LoVo (cell line): Measurements from ENCODE around the gene MARCHF11.

Experiments used
- DNase-seq: peaks from one replicate; pipeline ENCODE4 v3.0.0-alpha.2; 2016; ENCODE audit warnings: low spot score

The MARCHF11 gene

GRCh38 chr5:16051246-16051755 is 128.3 kb downstream of the MARCHF11 start:
- DNase-seq: no peak

GRCh38 chr5:16050414-16050813 is 129.2 kb downstream of the MARCHF11 start:
- no peak for DNase-seq

DNA sequence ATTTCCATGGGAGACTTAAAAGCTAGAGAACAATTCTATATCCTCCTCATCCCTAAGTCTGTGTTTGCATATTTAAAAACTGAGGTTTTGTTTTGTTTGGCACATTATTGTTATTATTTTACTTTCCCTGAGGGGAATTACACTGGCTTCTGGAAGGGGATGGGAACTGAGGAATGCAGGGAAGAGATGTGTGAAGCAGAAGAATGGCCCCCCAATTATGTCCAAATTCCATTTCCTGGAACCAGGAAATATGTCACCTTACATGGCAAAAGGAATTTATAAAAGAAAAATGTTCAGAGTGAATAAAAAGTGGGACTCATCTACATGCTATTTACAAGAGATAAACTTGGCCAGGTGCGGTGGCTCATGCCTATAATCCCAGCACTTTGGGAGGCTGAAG is 129.8 kb downstream of the MARCHF11 start:
- DNase-seq: no peak

- DNase-seq: no peak
Observed at GRCh38 chr5:16048132-16048531, 131.5 kb downstream of the MARCHF11 start.

DNA sequence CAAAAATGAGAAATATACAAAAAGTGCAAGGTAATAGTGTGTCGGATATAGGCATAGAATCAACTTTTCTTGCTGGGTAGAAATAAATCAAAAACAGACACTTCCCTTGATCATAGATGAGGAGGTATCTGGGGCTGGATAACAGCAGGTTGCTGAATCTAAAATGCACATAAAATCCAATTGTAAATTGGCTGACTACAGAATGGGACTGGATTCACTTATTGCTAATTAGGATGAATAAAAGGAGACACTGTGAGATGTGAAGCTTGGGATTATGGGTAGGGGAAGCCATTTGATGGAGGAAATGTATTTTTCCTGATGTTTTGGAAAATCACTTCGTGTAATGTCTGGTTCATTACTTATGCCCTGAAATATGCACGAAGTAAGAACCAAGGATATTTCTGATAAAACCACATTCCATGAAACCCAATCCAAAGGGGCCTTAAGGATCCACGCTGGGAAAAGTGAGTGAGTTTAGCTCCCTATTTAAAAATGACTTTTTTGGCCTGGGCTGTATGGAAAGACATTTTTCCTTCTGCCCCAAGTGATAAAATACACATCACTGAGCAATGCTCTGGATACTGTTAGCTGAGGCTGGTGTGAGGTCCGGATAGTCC is 136.1 kb downstream of the MARCHF11 start:
- DNase-seq: no peak

DNA sequence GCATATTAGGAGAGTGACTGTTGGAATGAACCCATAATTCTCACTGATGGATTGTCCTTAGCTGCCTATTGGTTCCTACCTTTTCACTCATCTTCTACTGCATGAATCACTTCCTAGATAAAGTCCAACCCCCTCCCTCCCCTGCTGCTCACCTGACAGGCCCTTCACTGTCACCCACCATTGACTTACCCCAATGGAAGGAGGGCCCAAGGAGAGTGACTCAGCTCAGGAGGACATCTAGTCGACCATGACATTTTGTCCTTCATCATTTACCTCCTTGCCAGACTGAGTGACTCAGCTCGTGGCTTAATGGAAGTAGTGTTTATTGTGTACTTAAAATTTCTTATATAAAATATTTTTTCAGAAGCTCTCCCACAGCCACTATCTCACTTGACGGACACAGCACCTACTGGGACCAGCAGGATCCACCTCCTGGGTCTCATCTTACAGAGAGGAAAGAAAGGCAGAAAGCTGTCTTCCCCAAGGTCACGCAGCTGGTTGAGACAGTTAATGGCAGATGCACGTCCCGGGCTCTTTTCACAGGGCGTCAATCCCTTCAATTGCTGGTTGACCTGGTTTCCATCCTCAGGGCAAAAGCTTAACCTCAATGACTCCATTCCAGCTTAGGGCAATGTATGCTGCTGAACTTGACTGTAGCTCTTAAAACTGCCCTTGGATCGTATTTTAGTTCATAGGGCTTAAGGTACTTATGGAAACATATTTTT is 142.3 kb downstream of the MARCHF11 start:
- DNase-seq: no peak

- no peak for DNase-seq
Observed at GRCh38 chr5:16034319-16035001, 145.1 kb downstream of the MARCHF11 start.

DNA sequence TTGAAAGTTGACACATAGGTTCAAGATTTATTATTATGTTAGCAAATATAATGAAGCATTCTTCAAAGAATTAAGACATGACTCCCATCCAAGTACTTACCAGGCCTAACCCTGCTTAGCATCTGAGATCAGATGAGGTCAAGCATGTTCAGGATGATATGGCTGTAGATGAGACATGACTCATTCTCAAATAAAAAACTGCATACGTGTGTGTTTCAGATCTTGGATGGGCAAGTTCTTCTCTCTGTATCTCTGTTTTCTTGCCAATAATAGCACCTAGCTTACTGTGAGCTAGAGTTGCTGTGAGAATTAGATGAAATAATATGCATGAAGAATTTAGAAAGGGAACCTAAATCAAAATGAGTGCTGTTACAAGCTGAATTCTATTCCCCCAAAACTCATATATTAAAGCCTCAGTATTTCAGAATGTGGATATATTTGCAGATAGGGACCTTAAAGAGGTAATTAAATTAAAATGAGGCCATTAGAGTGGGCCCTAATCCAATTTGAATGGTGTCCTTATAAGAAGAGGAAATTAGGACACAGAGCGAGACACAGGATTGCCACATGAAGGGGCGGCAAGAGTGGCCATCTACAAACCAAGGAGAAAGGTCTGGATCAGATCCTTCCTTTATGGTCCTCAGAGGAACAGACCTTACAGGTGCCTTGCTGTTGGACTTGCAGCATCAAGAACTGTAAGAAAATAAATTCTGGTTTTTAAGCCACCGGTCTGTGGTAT is 146.2 kb downstream of the MARCHF11 start:
- no peak for DNase-seq

DNA sequence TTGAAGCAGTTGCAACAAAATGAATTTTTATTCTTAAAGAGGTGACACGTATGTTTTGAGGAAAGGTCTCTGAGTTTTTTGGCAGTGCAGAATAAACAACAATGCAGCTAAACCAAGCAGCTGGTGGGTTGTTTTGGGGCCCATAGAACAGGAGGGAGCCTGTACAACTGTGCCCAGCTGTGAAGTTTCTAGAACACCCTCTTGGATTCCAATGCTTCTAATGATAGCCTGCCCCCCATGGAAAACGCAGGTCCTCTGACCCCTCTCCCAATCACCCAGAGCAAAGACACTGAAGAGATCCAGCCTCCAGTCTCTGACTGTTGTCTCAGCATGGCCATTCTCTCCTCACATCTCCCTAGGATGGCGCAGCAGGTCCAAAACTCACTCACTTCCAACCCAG is 150.9 kb downstream of the MARCHF11 start:
- DNase-seq: no peak

GRCh38 chr5:16025681-16026080 is 153.9 kb downstream of the MARCHF11 start:
- no peak for DNase-seq

GRCh38 chr5:16018970-16019369 is 160.6 kb downstream of the MARCHF11 start:
- no peak for DNase-seq

GRCh38 chr5:16017720-16018119 is 161.9 kb downstream of the MARCHF11 start:
- no peak for DNase-seq
